Osteoblast (primary cell): ENCODE data around the gene PHTF1. TPM values are rescaled to one million over a fixed set of nuclear protein-coding genes. Genes with fewer than 3 reads are reported as not detected.

Source experiments
- DNase-seq: peaks from one replicate; pipeline ENCODE4 v3.0.0; 2011; ENCODE audit warnings: low spot score, mixed read lengths; ENCODE audit not compliant: insufficient read length; ENCODE audit errors: missing footprints
- H2AFZ ChIP-seq: 2 replicates; pipeline ENCODE4 v1.6.0; 2011; ENCODE audit warnings: mild to moderate bottlenecking, low read length
- H3K27ac ChIP-seq: 2 replicates; pipeline ENCODE4 v1.5.1; 2011; ENCODE audit warnings: mild to moderate bottlenecking, low read depth, low read length, moderate library complexity
- H3K27me3 ChIP-seq: 2 replicates; pipeline ENCODE4 v1.6.0; 2012; ENCODE audit warnings: mild to moderate bottlenecking, control low read depth, inconsistent platforms, low read length, moderate library complexity; ENCODE audit not compliant: insufficient read depth
- H3K36me3 ChIP-seq: 2 replicates; pipeline ENCODE4 v1.5.1; 2011; ENCODE audit warnings: mild to moderate bottlenecking, low read length, control low read depth, moderate library complexity; ENCODE audit not compliant: insufficient read depth
- H3K4me1 ChIP-seq: 2 replicates; pipeline ENCODE4 v1.5.1; 2011; ENCODE audit warnings: mild to moderate bottlenecking, low read length, control low read depth, moderate library complexity; ENCODE audit not compliant: insufficient read depth
- H3K4me2 ChIP-seq: 2 replicates; pipeline ENCODE4 v1.6.0; 2011; ENCODE audit warnings: mild to moderate bottlenecking, low read length; ENCODE audit not compliant: insufficient read depth
- H3K4me3 ChIP-seq: fragments of 200-600 bp; sonication (generic); 3 replicates; pipeline ENCODE4 v1.5.1; 2012; ENCODE audit warnings: mild to moderate bottlenecking, low read length, inconsistent platforms; ENCODE audit not compliant: insufficient read depth
- H3K79me2 ChIP-seq: 2 replicates; pipeline ENCODE4 v1.6.0; 2012; ENCODE audit warnings: mild to moderate bottlenecking, low read length, control low read depth, inconsistent platforms; ENCODE audit not compliant: insufficient read depth
- H3K9me3 ChIP-seq: 2 replicates; pipeline ENCODE4 v1.5.1; 2011; ENCODE audit warnings: low read depth, low read length, control low read depth
- H4K20me1 ChIP-seq: 2 replicates; pipeline ENCODE4 v1.6.0; 2012; ENCODE audit warnings: mild to moderate bottlenecking, low read length, control low read depth; ENCODE audit not compliant: insufficient read depth
- CTCF ChIP-seq: IDR thresholded peaks from 2 replicates; pipeline ENCODE4 v1.5.1; 2011; ENCODE audit warnings: mild to moderate bottlenecking, low read depth, low read length, moderate library complexity; ENCODE audit errors: extremely low read depth
- total RNA-seq: library from RNA; depleted of rRNA; stranded (reverse); fragments of >200 nt; gene quantifications from 2 replicates; pipeline ENCODE4 v1.2.3, GENCODE V29; 2012

Gene PHTF1
- total RNA-seq, 1 donor, result 41.6 TPM

- Histone ChIP-seq H2AFZ (no peak overlapping the region), H3K9me3 (no peaks in the 10 kb centered on the region), H3K4me1 (no peaks in the 10 kb centered on the region), H3K36me3 (no peaks in the 10 kb centered on the region), H4K20me1 (no peaks in the 10 kb centered on the region), H3K79me2 (no peaks in the 10 kb centered on the region), H3K4me3 (no peak overlapping the region), H3K4me2 (peak overlapping the region; percentile 6), H3K27me3 (no peaks in the 10 kb centered on the region), H3K27ac (peak overlapping the region; percentile 24)
- no peak for TF ChIP-seq CTCF
- DNase-seq, result no peak
These were observed 75.7 kb downstream of the PHTF1 start for GRCh38 chr1:113683384-113684152.

GRCh38 chr1:113681596-113682337, 77.5 kb downstream of the PHTF1 start:
- no peaks in the 10 kb centered on the region for H3K4me1 ChIP-seq
- H3K4me3 ChIP-seq, result no peak overlapping the region
- no peak for DNase-seq
- no peaks in the 10 kb centered on the region for H4K20me1 ChIP-seq
- no peaks in the 10 kb centered on the region for H3K27me3 ChIP-seq
- H3K79me2 ChIP-seq, result no peaks in the 10 kb centered on the region
- no peaks in the 10 kb centered on the region for H3K9me3 ChIP-seq
- no peak overlapping the region for H3K27ac ChIP-seq
- H2AFZ ChIP-seq, result no peak overlapping the region
- no peaks in the 10 kb centered on the region for H3K36me3 ChIP-seq
- no peak overlapping the region for H3K4me2 ChIP-seq
- TF ChIP-seq CTCF, result no peak

- no peak for TF ChIP-seq CTCF
- H3K27me3 ChIP-seq, result no peaks in the 10 kb centered on the region
- no peaks in the 10 kb centered on the region for H3K36me3 ChIP-seq
- H3K9me3 ChIP-seq, result no peaks in the 10 kb centered on the region
- no peaks in the 10 kb centered on the region for H4K20me1 ChIP-seq
- no peaks in the 10 kb centered on the region for H3K79me2 ChIP-seq
- no peak overlapping the region for H2AFZ ChIP-seq
- DNase-seq, result no peak
- no peak overlapping the region for H3K27ac ChIP-seq
- peaks cover 9% of the 10 kb centered on the region for H3K4me1 ChIP-seq
- no peak overlapping the region for H3K4me3 ChIP-seq
- H3K4me2 ChIP-seq, result no peak overlapping the region
These were observed 81.2 kb downstream of the PHTF1 start for GRCh38 chr1:113678159-113678469.
